Measurements from ENCODE around the gene DENND1A.

Gene DENND1A

DNA sequence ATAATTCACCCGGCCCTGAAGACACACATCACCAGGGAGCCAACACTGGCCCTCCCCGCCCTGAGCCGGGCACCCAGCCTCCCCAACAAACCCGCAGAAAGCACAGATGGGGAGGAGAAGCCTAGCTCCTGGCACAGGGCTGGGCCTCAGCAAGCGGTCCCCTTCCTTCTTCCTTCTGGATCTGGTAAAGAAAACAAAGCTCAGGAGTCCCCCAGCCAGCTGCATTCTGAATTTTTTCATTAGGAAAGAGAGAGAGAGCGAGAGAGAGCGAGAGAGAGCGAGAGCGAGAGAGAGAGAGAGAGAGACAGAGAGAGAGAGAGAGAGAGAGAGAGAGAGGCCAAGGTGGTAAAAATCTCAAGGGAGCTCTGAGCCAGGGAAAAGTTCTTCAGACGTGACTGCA lies 378.2 kb downstream of the DENND1A start:
- no peak for DNase-seq

- DNase-seq, result no peak
Measured at GRCh38 chr9:123550797-123551196, 379.1 kb downstream of the DENND1A start.

- DNase-seq, result no peak
Measured at GRCh38 chr9:123550012-123550411, 379.9 kb downstream of the DENND1A start.

- DNase-seq, result peak; percentile 47
Measured at GRCh38 chr9:123548741-123549545, 381.0 kb downstream of the DENND1A start.

DNA sequence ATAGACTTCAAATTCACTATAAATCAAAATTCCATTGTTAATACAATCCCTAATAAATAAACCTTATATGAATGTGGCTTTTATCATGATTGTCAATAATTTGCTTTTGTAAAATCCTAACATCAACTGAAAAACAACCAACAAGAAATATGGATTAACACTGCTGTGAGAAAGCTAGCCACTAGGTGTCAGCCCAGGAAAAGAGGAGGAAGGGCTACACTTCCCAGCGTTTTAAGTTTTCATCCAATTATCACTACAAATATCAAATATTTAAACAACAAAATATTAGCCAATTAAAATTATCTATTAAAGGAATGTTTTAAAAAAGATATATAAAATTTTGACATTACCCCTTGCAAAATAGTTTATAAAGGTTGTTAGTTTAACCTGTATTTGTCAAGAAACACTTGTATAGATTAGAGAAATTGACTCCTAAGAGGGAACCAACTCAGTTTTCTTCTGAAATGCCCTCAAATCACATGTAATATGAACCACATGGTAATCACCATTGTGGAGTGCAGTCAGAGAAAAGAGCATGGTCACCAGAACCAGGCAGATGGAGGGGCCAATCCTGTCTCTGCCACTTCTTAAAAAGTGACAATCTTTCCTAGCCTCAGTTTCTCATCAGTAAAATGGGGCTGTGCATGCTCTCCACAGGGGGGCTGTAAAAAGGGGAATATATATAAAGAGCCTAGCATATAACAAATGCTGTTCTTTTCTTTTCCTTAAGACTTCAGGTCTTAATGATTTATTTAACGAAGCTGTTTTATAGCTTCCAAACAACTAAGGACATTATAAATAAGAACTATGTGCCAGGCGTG lies 385.7 kb downstream of the DENND1A start:
- DNase-seq, result no peak

DNA sequence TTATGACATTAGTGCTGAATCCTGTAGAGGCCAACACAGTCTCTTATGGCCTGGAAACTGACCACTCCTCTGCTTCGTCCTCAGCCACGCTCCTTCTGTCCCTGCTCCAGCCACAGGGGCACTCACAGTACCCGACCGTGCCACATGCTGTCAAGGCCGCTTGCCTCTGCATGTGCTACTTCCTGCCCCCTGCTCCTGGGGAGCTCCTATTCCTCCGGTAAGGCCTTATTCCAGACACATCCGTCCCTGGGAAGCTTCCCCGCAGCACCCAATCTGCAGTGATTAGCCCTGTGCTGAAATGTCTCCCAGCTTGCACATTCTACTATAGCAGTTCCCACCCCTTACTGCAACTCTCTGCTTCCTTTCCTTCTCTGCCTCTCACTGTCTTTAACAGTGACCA lies 386.4 kb downstream of the DENND1A start:
- no peak for DNase-seq

- no peak for DNase-seq
Measured at GRCh38 chr9:123542435-123543225, 387.3 kb downstream of the DENND1A start.

- no peak for DNase-seq
Measured at GRCh38 chr9:123541411-123541810, 388.5 kb downstream of the DENND1A start.

GRCh38 chr9:123540457-123540856 lies 389.5 kb downstream of the DENND1A start:
- no peak for DNase-seq

DNA sequence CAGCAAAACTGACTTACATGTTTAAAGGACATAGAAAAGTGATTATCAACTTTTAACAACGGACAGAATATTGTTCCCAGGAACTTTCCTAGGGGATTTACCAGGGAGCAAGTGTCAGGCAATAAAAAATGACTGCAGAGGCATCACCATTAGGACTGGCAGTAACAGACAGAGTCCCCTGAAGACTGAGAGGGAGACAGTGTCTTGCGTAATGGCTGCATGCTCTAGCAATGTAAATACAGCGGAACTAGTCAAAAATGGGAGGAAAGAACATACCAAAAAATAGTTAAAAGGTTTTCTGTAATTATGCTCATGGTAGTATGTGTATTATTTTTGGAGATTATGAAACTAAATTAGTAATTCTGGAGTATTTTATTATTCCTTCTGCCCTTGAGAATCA lies 392.1 kb downstream of the DENND1A start:
- no peak for DNase-seq

GRCh38 chr9:123536455-123536868 lies 393.5 kb downstream of the DENND1A start:
- DNase-seq, result no peak

DNA sequence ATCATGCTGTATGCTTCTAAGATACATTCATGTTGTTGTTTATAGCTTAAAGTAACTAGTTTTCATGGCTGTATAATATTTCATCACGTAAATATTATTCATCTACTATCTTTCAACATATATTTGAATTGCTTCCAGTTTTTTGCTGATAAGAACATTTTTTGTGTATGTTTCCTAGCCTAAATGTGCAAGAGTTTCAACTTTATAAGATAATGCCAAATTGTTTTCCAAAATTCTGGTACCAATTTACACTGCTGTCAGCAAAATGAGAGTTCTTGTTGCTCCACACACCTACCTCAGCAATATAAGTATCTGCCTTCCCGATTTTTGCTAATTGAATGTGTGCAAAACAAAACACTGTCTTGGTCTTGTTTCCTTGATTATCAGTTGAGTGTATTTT lies 395.6 kb downstream of the DENND1A start:
- DNase-seq, result no peak

- DNase-seq, result no peak
Measured at GRCh38 chr9:123530244-123530643, 399.7 kb downstream of the DENND1A start.

DNA sequence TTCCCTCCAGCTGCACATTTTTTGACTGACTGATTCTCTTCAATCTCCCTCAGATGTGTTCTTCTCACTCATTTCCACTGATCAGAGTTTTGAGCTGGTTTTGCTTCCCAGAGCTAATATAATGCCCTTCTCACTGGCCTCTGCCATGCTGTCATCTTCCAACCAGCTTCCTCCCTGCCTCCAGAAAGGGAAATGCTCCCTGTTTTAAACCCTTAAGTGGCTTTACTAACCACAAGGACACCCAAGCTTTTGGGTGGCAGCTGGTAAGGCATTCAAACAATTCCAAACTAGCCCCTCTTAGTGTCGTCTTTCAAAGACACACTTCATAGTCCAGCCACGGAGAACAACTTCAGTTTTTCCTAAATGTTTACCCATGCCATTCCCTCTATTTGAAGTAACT lies 401.4 kb downstream of the DENND1A start:
- DNase-seq, result no peak

DNA sequence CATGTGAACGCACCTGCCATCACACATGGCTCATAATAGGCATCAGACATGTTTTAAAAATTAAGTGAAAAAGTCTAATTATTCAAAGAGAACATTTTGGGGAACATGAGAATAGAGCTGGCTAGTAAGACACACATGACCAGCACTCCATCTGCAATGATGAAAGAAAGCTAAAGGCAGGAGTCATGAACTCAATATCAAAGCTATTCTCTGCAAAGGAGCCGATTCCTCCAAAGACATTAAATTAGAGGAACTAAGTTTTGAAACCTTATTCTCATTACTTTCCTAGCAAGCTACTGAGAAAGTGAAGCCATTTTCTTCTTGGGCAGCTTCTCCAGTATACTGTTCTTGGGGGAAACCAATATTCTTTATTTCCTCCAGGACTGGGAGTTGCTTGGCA lies 401.9 kb downstream of the DENND1A start:
- no peak for DNase-seq

DNA sequence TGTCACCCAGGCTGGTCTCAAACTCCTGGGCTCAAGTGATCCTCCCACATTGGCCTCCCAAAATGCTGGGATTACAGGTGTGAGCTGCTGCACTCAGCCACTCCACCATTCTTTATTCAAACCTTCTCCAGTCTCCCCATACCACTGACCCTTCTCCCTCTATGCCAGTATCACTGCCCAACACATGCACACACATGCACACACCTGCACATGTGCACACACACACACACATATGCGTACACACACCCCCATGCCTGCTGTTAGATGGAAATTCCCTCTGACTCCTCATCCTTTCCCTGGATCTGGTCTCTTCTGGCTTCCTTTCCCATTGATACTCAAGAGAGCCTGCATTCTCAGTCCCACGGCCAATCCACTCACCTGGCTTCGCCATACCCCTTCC lies 404.0 kb downstream of the DENND1A start:
- no peak for DNase-seq

GRCh38 chr9:123525424-123525823 lies 404.5 kb downstream of the DENND1A start:
- no peak for DNase-seq

- DNase-seq, result no peak
Measured at GRCh38 chr9:123524866-123525265, 405.1 kb downstream of the DENND1A start.

- no peak for DNase-seq
Measured at GRCh38 chr9:123523845-123524244, 406.1 kb downstream of the DENND1A start.

- DNase-seq, result no peak
Measured at GRCh38 chr9:123523001-123523400, 406.9 kb downstream of the DENND1A start.

DNA sequence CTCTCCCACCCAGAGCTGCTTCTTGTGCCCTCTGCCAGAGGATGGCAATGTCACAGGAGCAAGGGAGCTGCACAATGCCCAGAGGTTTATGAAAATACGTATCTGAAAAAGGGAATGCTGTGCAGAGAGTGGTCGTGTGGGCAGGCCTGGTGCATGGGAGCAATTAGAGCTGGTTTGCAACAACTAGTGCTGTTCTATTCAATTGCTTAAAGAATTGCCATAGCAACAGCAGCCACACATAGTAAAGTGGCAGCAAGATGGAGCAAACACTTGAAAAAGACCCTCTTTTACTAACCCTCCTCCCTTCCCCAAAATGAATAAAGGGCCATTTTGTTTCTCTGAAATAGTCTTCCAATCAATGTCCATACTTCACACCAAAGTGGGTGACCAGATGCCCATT lies 407.7 kb downstream of the DENND1A start:
- no peak for DNase-seq

GRCh38 chr9:123518338-123518737 lies 411.6 kb downstream of the DENND1A start:
- no peak for DNase-seq

GRCh38 chr9:123517512-123517911 lies 412.4 kb downstream of the DENND1A start:
- no peak for DNase-seq

Measured in KG1 (cell line).